ENCODE data around the gene GNG7.

Gene GNG7

DNA sequence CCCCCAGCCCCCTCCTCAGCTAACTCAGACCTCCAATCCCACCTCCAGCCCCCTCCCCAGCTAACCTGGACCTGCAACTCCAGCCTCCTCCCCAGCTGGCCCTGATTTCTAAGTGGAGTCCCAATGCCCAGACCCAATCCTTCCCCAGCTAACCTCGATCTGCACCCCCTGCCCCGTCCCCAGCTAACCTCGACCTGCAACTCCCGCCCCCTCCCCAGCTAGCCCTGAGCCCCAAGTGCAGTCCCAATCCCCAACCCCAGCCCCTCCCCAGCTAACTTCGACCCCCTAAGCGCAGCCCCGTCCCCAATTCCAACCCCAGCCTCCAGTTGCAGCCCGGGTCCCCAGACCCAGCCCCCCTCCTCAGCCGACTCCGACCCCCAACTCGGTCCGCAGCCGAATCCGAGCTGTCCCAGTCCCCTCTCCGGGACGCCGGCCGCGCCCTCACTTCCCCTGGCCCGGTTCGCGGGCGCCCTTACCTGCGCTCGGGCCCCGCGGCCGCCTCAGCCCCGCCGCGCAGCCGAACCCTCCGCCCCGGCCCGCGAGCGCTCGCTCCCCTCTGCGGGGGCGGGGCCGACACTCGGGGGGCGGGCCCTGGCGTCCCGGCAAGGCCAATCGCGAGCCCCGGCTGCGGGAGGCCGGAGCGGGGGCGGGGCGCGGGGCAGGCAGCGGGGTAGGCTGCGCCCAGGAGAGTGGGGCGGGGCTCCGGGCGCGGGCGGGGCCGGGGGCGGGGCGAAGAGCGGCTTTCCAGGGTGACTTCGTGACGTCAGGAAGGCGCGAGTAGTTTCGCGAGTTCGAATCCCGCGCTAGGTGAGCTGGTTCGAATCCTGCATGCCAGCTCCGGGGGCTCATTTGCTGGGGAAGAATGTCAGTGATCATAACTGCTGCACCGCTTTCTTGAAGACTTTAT is at the start of gene GNG7:
Gene GNG7 (minus strand): TSS at position 525 of the 907 bp plus-strand sequence. CDS start 182,006 bp downstream, outside the sequence.
- peak; percentile 94 for DNase-seq

DNA sequence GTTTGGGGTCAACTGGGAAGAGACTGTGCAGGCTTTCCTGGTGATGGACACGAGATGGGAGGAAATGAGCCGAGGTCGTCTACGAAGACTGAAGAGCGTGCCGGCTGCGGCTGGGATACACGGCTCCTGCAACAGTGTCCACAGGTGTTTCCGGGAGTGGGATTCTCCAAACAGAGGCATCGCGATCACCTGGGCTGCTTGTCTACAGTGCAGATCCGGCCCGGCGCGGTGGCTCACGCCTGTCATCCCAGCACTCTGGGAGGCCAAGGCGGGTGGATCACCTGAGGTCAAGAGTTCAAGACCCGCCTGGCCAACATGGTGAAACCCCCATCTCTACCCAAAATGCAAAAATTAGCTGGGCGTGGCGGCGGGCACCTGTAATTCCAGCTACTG is 48.9 kb upstream of the GNG7 start:
- DNase-seq: no peak

DNA sequence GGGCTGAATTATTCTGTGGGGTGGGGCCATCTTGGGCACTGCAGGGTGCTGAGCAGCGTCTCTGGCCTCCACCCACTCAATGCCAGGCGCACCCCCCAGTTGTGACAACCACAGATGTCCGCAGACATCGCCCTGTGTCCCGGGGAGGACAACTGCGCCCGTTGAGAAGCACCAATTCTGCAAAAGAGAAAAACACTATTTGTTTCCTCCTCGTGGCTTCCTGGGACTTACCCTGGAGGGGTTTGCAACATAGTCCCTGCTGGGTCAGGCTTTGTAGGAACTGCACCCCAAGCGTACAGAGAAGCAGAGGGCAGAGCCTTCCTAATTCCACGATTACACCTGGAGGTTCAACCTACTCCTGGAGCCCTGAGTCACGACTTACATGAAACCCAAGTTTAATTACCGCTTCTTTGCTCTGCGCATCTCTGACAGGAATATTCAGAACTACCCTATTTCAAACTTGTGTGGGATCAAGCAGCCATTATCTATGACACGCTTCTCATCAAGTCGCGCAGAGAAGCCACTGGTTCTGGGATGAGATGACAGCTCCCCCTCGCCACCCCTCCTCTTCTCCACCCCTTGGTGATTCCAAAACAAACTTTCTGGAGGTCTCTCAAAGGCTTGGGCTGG is 48.4 kb upstream of the GNG7 start:
- peak; percentile 44 for DNase-seq

DNA sequence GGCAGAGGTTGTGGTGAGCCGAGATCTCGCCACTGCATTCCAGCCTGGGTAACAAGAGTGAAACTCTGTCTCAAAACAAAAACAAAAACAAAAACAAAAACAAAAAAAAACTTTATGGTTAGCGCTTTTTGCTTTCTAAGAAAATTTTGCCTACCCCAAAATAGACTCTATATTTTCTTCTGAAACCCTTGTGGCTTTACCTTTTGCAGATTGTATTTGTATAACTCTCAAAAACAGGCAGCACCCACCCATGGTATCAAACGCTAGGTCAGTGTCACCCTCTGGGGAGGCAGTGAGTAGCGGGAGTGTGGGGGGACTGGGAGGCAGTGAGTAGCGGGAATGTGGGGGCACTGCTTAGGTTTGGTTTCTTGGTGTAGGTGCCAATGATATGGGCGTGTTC is 44.9 kb upstream of the GNG7 start:
- DNase-seq: no peak

DNA sequence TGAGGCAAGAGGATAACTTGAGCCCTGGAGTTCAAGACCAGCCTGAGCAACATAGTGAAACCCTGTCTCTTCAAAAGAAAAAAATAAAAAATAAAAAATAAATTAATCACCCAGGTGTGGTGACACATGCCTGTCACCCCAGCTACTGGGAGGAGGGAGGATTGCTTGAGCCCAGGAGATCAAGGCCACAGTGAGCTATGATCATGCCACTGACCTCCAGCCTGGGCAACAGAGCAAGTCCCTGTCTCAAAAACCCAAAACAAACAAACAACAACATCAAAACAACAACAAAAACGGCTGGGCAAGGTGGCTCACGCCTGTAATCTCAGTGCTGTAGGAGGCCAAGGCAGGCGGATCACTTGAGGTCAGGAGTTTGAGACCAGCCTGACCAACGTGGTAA is 41.6 kb upstream of the GNG7 start:
- no peak for DNase-seq

DNA sequence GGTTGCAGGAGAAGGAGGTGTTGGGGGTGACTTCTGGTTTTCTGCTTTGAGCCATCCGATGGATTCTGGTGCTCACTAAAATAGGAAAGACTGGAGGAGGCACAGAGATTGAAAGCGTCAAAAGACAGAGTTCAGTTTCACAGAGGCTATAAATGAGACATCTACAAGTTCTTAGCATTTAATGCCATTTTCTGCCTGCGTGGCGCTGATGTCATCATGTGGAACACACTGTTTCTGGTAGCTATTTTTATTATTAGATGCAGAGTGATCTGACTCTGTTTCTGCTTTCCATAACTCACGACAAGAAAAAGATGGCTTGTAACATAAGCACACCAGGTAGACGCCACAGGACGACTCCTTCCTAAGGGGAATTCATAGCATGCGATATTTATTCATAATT is 40.6 kb upstream of the GNG7 start:
- DNase-seq: no peak

DNA sequence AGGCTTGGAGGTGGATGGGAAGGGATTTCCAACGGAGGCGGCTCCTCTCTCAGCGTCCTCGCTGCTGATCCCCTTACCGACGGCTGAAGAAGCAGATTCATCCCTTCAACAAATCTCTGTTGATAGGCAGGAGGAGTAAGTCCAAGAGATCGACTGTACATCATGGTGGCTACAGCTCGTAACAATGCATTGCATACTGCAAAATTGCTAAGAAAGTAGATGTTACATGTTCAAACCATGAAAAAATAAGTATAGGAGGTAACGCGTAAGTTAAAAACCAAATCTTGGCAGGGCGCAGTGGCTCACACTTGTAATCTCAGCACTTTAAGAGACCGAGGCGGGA is 37.8 kb upstream of the GNG7 start:
- no peak for DNase-seq

DNA sequence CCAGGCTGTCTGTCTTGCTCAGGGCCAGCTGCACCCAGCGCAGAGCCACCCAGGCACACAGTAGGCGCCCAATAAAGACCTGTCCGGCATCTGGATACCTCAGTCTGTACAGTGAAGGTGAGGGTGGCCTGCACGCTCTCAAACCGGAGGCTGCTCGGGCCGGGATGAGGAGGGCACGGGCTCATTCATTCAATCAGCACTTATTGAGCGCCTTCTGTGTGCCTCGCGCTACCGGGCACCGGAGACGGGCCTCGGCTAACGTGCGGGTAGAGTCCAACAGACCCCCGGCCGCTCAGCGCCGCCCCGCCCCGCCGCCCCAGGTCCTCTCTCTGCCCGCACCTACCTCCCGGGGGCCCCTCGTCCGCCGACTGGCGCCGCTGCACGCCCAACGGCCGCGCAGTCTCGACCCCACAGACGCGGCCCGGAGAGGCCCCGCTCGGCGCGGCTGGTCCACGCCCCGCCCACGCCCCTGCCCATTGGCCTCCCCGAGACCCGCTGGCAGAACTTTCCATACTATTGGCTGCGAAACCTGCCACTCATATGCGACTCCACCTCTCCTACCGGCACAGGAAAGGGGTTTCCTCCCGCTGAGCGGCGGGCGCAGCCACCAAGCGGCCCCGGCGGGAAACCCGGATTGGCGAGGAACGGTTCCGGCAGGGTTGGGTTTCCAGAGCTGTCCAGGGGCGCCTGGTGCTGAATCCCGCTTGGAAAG is 37.3 kb upstream of the GNG7 start, which contains the start of gene SLC39A3:
Gene SLC39A3 (minus strand): TSS at position 416 of the 712 bp plus-strand sequence. CDS start 2,760 bp downstream, outside the sequence.
- DNase-seq: peak; percentile 99

DNA sequence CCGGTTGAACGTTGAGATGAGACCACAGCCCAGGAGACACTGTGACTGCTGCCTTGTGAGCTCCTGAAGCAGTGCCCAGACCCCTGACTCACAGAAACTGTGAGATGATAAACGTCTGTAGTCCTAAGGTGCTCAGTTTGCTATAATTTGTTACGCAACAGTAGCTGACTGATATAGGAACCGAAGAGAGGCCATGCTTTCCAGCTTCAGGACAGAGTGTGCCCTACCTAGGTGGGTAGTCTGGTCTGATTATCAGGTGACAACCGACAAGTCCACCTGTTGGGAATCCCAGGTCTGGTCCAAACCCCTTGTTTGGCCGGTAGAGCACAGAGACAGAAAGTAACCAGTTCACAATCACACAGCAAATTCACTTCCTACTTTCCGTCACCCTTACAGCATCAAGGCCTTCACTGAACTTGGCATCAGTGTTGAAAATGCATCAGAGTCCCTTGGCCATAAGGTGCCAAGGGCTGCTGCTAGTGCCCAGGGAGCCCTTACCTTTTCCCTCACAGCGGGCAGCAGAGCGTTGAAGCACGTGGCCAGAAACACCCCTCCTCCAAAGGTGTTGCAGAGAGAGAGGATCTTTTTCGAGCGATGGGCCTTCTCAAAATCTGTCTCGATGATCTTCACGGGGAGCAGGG is 34.2 kb upstream of the GNG7 start:
- DNase-seq: no peak

DNA sequence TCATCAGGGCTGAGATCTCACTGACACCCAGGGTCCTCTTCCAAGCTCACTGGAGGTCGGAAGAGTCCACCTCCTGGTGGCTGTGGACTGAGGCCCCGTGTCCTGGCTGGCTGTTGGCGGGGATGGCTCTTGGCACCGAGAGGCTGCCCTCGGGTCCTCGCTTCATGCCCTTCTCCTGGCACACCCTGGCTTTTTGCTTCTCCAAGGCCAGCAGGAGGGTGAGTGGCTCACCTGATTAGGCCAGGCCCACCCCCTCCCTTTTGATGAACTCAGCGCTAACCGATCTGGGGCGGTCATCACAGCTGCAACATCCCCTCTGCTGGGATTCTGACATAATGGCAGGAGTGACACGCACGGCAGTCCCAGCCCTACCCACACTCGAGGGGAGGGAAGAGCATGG is 32.9 kb upstream of the GNG7 start:
- DNase-seq: no peak

DNA sequence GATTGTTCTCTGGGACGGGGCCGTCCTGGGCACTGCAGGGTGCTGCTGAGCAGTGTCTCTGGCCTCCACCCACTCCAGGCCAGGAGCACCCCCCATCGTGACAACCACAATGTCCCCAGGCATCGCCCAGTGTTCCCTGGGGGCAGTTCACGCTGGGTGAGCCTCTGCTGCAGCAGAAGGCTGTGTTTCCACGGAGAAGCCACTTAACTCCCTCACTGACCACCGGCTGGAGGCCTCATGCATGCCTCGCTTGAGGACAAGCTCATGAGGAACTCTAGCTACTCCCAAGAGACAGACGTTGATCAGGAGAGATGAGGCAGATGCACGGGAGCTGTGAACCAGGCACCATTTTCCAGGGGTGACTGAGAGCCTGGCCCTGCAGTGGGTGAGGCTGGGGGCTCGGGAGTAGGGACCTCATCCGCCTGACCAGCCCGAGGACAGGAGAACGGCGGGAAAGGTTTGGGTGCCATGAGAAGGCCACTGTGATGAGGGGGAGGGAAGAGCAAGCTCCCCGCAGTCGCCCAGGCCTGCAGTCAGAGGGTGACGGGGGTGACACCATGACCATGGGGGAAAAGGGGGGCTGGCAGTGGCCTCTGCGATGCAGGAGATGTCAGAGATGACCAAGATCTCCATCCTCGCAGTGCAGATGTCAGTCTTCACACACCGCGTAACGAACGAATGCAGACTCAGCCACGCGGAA is 32.2 kb upstream of the GNG7 start:
- DNase-seq: no peak

DNA sequence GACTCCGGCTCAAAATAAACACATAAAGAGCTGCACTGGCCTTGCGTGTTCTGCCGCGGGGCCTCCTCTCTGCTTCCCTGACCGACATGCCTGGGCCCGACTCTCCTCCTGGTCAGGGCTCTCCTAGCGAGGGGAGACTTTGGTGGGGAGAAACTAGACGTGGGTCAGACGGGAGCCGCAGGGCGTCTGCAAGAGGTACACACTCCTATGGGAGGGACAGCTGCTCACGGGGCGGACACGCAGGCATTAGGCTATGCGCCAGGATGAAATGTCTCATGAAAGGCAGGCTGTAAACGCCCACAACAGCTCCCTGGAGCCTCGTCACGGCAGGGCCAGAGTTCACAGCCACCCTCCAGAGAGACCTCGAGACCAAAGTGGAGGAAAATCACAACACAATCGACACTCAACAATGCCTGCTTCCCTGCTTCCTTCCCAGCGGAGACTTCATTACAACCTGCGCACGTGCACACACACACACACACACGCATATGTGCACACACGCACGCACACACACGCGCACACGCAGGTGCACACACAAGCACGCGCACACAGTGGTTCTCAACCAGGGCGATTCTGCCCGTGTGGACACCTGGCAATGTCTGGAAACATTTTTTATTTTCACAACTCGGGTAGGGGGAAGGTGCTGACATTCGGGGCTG is 31.6 kb upstream of the GNG7 start:
- no peak for DNase-seq

DNA sequence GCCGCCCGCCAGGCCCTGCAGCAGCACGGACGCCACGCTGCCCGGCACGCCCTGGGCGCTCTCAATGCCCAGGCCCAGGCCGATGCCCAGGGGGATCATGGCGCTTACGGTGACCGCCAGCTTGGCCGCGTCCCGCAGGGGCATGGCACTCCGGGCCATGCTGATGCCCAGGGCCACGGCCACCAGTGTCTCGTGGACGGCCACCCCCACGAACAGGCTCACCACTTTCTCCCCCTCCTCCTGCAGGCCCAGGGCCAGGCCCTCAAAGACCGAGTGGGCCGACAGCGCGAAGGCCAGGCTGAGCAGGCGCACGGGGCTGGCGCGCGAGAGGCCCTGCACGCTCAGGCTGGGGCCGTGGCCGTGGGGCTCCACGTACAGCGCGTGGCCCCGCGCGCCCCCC is 30.4 kb upstream of the GNG7 start:
- DNase-seq: no peak

DNA sequence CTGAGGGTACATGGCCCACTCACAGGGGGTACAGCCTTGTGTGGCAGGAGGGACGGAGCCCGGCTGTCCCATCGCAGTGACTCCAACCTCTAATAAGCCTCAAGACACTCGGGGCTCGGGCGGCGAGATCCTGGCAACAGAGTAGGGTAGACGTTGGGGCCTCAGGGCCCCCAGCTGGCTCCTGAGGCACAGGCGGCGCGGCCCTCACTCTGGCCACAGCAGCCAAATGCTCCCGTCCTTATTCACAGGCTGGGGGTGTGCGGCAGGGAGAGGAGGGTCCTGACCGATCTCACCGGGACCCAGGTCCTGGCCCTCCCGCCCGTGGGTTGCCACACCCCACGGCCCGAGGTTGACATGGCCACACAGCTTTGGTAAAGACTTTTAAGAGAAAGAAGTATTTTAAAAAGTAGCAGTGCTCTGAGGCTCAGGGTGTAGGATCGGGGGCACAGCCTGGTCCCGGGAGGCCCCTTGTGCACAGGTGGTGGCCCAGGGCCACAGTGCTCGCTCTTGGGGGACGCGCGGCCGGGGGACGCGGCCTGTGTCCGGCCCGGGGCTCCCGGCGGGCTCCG is 29.7 kb upstream of the GNG7 start:
- no peak for DNase-seq

DNA sequence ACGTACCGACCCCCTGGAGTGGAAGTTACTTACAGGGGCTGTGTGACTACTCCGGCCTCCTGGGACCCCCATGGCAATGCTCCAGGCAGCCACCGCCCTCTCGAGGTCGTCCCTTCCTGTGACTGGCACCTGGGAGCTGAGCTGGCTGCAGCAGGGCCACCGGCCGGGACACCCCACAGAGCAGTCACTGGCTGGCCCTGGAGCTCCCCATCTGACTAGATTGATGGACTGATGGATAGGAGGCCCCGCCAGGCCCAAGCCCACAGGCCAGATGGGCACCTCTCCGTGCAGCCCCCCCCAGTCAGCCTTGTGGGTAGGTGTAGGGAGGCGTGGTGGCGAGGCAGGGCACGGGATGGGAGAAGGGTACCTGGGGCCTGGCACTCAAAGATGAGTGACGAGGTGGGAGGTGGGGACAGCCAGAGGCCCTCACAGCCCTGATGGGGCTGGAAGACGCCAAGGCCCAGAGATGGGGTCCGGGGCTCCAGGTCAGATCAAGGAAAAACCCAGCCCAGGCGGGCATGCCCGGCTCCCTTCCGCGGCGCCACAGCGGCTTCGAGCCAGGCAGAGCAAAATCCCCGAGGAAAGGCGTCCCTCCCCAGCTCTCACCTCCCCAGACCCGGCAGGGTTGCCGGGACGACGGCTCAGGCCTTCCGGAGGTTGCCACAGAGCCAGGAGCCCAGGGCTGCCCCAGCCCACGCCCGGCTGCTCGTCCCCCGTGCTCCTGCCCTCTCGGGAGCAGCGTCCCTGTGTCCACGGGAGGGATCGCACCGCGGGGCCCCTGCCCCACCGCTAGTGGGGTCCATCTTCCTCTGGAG is 28.9 kb upstream of the GNG7 start:
- no peak for DNase-seq

DNA sequence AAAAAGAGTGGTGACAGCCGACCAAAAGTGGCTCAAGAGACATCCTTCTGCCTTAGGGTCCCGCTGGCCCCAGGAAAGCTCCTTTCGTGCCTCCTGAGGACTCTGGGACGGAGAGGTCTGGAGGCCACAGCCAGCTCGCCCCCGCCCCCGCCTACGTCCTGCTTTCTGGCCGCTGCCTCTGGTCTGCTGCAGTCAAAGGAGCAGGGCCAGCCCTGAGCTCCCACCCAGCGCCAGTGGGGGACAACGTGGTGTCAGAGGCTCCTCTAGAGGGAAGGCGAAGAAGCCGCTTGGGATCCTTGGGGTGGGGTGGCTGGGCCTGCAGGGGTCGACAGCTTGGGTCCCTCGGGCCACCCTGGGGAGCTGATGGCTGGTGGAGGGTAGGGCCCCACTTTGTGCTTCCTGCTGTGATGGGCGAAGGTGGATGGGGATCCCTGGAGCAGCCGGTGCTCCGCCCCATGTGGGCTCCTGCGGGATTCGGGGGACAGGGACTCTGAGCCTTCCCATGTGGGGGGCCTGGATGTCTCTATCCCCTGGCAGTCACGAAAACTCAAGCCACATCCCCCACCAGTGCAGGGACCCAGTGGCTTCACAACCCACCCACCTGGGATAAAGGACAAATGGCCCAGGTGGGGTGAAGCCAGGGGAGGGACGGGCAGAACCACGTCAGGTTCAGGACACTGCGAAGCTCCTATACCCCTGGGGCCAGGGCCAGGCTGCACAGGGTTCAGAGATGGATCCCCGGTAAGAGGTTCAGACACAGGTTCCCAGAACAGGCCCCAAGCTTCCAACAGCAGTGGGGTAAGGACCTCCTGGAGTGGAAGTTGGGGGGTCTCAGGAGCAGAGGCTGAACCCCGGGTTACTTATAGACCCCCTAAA is 27.7 kb upstream of the GNG7 start:
- no peak for DNase-seq

DNA sequence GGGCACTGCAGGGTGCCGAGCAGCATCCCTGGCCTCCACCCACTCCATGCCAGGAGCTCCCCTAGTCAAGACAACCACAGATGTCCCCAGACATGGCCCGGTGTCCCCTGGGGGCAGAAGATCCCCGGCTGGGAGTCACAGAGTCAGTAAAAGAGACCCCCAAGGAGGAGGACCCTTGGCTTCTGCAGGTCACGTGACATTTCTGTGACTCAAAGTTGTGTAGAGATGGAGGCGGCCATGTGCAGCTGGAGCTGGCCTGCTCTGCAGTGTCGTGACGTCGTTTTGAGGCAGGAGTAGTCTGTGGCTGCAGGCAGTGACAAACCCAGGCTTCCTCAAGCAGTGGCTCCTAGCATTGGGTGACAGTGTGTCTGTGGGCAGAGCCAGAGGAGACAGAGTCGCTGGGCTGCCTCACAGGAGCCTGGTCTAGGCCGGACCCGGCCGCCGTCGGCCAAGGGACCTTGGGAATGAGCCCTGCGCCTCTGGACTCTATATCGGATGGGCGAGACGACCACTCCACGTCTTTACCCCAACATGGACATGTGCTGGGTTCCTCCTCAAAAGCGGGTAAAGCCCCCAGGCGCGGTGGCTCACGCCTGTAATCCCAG is 26.4 kb upstream of the GNG7 start:
- DNase-seq: no peak

DNA sequence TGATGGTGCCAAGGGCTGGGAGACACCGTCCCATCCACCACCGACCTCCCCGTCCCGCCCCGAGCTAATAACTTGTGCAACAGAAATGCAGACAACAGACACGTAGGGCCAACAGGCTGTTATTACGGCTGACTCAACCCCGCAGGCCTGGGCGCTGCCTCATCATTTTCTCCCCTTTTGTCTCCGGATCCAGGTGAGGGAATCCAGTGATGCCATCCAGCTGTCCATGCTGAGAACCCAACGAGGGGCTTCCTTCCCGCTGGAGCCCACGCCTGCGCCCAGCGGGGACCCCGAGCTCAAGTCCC is 25.1 kb upstream of the GNG7 start:
- DNase-seq: no peak

DNA sequence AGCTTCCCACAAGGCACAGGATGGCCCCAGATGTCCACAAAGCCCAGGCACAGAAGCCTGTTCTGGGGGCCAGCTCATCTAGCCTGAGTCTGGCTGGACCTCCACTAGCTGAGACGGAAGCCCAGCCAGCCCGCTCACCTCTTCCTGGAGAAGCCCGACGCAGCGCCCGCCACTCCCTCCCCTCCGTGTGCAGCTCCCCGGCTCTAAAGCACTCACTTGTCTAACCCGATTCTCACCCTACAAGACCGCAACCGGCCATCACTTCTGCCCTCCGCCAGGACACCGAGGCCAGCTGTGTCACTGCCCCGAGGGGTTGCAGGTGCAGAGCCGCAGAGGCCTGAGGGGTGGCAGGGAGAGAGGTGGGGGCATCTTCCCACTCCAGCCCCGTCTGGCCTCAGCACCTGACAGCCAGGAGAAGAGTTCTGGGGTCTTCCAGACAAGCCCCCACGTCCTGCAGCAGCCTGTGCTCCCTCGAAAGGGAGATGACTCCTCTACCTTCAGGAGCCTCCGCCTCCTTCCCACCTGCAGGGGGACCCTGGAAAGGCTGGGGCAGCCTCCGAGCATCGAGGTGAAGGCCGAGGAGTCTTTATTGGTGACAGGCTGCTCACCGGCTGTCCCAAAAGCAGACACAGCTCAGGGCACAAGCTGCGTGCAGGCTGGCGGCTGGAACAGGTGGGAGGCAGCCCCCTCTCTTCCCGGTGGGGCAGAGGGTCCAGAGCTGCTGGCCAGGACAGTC is 24.6 kb upstream of the GNG7 start:
- DNase-seq: no peak
